Astrocyte (in vitro differentiated cells and primary cell): Measurements from ENCODE around the gene CNTNAP4. TPM values are rescaled to one million over a fixed set of nuclear protein-coding genes. Genes with fewer than 3 reads are reported as not detected.

Source experiments
- DNase-seq: peaks from one replicate; pipeline ENCODE4 v3.0.0-alpha.2; 2010; ENCODE audit warnings: low read depth
- FAIRE-seq: peaks from 2 replicates; lab custom pipeline; 2011; peaks lifted over from hg19 to GRCh38; lab: Jason Lieb, UNC
- H2AFZ ChIP-seq: 2 replicates; pipeline ENCODE4 v1.6.0; 2012; ENCODE audit warnings: low read depth, low read length, inconsistent platforms
- H3K27ac ChIP-seq: 2 replicates; pipeline ENCODE4 v1.5.1; 2011; ENCODE audit warnings: low read depth, low read length, inconsistent platforms
- H3K27me3 ChIP-seq: 2 replicates; pipeline ENCODE4 v1.6.0; 2011; ENCODE audit warnings: low read length, inconsistent platforms; ENCODE audit not compliant: insufficient read depth
- H3K36me3 ChIP-seq: 2 replicates; pipeline ENCODE4 v1.5.1; 2011; ENCODE audit warnings: low read length, inconsistent platforms; ENCODE audit not compliant: insufficient read depth
- H3K4me1 ChIP-seq: 2 replicates; pipeline ENCODE4 v1.5.1; 2011; ENCODE audit warnings: low read length, inconsistent platforms; ENCODE audit not compliant: insufficient read depth
- H3K4me2 ChIP-seq: 2 replicates; pipeline ENCODE4 v1.6.0; 2012; ENCODE audit warnings: low read length, inconsistent platforms
- H3K4me3 ChIP-seq: 2 replicates; pipeline ENCODE4 v1.5.1; 2011; ENCODE audit warnings: low read depth, mild to moderate bottlenecking, low read length, inconsistent platforms; ENCODE audit not compliant: insufficient read depth
- H3K79me2 ChIP-seq: 2 replicates; pipeline ENCODE4 v1.6.0; 2012; ENCODE audit warnings: mild to moderate bottlenecking, low read length, inconsistent platforms; ENCODE audit not compliant: insufficient read depth
- H3K9ac ChIP-seq: 2 replicates; pipeline ENCODE4 v1.6.0; 2012; ENCODE audit warnings: mild to moderate bottlenecking, low read length, inconsistent platforms
- H3K9me3 ChIP-seq: 2 replicates; pipeline ENCODE4 v1.5.1; 2012; ENCODE audit warnings: low read depth, mild to moderate bottlenecking, low read length, inconsistent platforms; ENCODE audit not compliant: insufficient read depth
- H4K20me1 ChIP-seq: 2 replicates; pipeline ENCODE4 v1.6.0; 2012; ENCODE audit warnings: low read length, inconsistent platforms; ENCODE audit not compliant: insufficient read depth
- H3K27ac Mint-ChIP-seq: one replicate; pipeline ENCODE4 v1.8.0; 2021; ENCODE audit warnings: mild to moderate bottlenecking, mixed read lengths; ENCODE audit not compliant: unreplicated experiment
- H3K27me3 Mint-ChIP-seq: one replicate; pipeline ENCODE4 v1.8.0; 2021; ENCODE audit warnings: low read depth, mixed read lengths; ENCODE audit not compliant: unreplicated experiment
- H3K36me3 Mint-ChIP-seq: one replicate; pipeline ENCODE4 v1.8.0; 2021; ENCODE audit warnings: low read depth, mixed read lengths; ENCODE audit not compliant: unreplicated experiment
- H3K4me1 Mint-ChIP-seq: one replicate; pipeline ENCODE4 v1.8.0; 2021; ENCODE audit warnings: low read depth, mixed read lengths; ENCODE audit not compliant: unreplicated experiment
- H3K4me3 Mint-ChIP-seq: one replicate; pipeline ENCODE4 v1.8.0; 2021; ENCODE audit warnings: mild to moderate bottlenecking, moderate library complexity, mixed read lengths; ENCODE audit not compliant: unreplicated experiment
- H3K9me3 Mint-ChIP-seq: one replicate; pipeline ENCODE4 v1.8.0; 2021; ENCODE audit warnings: mild to moderate bottlenecking, mixed read lengths; ENCODE audit not compliant: unreplicated experiment
- CTCF ChIP-seq: IDR thresholded peaks from 2 replicates; pipeline ENCODE4 v1.5.1; 2011; ENCODE audit warnings: low read depth, mild to moderate bottlenecking, inconsistent platforms, low read length, moderate library complexity; ENCODE audit not compliant: insufficient read depth
- EZH2 ChIP-seq: IDR thresholded peaks from 2 replicates; pipeline ENCODE4 v1.6.1; 2012; ENCODE audit warnings: mild to moderate bottlenecking, low read length, inconsistent platforms; ENCODE audit not compliant: insufficient read depth
- total RNA-seq: library from RNA; stranded (reverse); gene quantifications from 2 replicates; pipeline ENCODE4 v1.2.1, GENCODE V29; 2021

CNTNAP4 gene
- total RNA-seq, 1 donor from 2014 or later = not detected

GRCh38 chr16:76373998-76374397, 96.8 kb downstream of the CNTNAP4 start:
- Mint-ChIP-seq H3K4me3 (no peak overlapping the region), H3K27ac (no peak overlapping the region), H3K36me3 (no peaks in the 10 kb centered on the region), H3K27me3 (no peaks in the 10 kb centered on the region), H3K4me1 (no peaks in the 10 kb centered on the region), H3K9me3 (no peaks in the 10 kb centered on the region)
- Histone ChIP-seq H3K4me1 (no peaks in the 10 kb centered on the region), H3K79me2 (no peaks in the 10 kb centered on the region), H3K9ac (no peak overlapping the region), H3K27ac (no peak overlapping the region), H2AFZ (no peak overlapping the region), H3K4me3 (no peak overlapping the region), H3K9me3 (no peaks in the 10 kb centered on the region), H3K27me3 (no peaks in the 10 kb centered on the region), H3K4me2 (no peak overlapping the region), H3K36me3 (no peaks in the 10 kb centered on the region), H4K20me1 (no peaks in the 10 kb centered on the region)
- FAIRE-seq (no peak), DNase-seq (no peak)
- TF ChIP-seq CTCF (no peak), EZH2 (no peak)

- H3K4me3 Mint-ChIP-seq = no peak overlapping the region
- H3K9me3 Mint-ChIP-seq = no peaks in the 10 kb centered on the region
- TF ChIP-seq CTCF (no peak), EZH2 (no peak)
- Histone ChIP-seq H3K27me3 (no peaks in the 10 kb centered on the region), H4K20me1 (no peaks in the 10 kb centered on the region), H3K9ac (no peak overlapping the region), H3K79me2 (no peaks in the 10 kb centered on the region), H3K4me2 (no peak overlapping the region), H3K4me1 (no peaks in the 10 kb centered on the region), H3K4me3 (no peak overlapping the region), H3K27ac (no peak overlapping the region), H2AFZ (no peak overlapping the region), H3K36me3 (no peaks in the 10 kb centered on the region), H3K9me3 (no peaks in the 10 kb centered on the region)
- H3K27me3 Mint-ChIP-seq = no peaks in the 10 kb centered on the region
- FAIRE-seq (no peak), DNase-seq (no peak)
- H3K36me3 Mint-ChIP-seq = no peaks in the 10 kb centered on the region
- no peak overlapping the region for H3K27ac Mint-ChIP-seq
- no peaks in the 10 kb centered on the region for H3K4me1 Mint-ChIP-seq
These were observed 99.8 kb downstream of the CNTNAP4 start for GRCh38 chr16:76376988-76377387.

- DNase-seq = no peak
- no peaks in the 10 kb centered on the region for H3K4me1 ChIP-seq
- no peak overlapping the region for H2AFZ ChIP-seq
- no peaks in the 10 kb centered on the region for H3K27me3 Mint-ChIP-seq
- H3K36me3 ChIP-seq = no peaks in the 10 kb centered on the region
- no peaks in the 10 kb centered on the region for H3K36me3 Mint-ChIP-seq
- no peak overlapping the region for H3K27ac Mint-ChIP-seq
- no peaks in the 10 kb centered on the region for H3K79me2 ChIP-seq
- H3K4me3 Mint-ChIP-seq = no peak overlapping the region
- TF ChIP-seq CTCF = no peak
- no peak for TF ChIP-seq EZH2
- H3K9me3 ChIP-seq = no peaks in the 10 kb centered on the region
- H3K4me1 Mint-ChIP-seq = no peaks in the 10 kb centered on the region
- H3K27ac ChIP-seq = no peak overlapping the region
- H3K4me2 ChIP-seq = no peak overlapping the region
- no peaks in the 10 kb centered on the region for H3K27me3 ChIP-seq
- no peak for FAIRE-seq
- no peak overlapping the region for H3K4me3 ChIP-seq
- no peaks in the 10 kb centered on the region for H3K9me3 Mint-ChIP-seq
- H4K20me1 ChIP-seq = no peaks in the 10 kb centered on the region
- no peak overlapping the region for H3K9ac ChIP-seq
These were observed 100.8 kb downstream of the CNTNAP4 start for GRCh38 chr16:76378020-76378419.
